ENCODE data around the gene PRKAG2. TPM values are rescaled to one million over a fixed set of nuclear protein-coding genes. Genes with fewer than 3 reads are reported as not detected.

PRKAG2 gene
- total RNA-seq, result 15.6 and 19.6 TPM in 2 replicates

GRCh38 chr7:151876899-151877777 lies at the start of gene PRKAG2:
Gene PRKAG2, minus strand, starts transcription at chr7:151877115. Its CDS starts 495 bp downstream, at chr7:151876620.

GRCh38 chr7:151519765-151520418 lies 357.0 kb downstream of the PRKAG2 start, which contains the start of gene RHEB:
Gene RHEB, minus strand, starts transcription at chr7:151519895. Its CDS starts 384 bp downstream, at chr7:151519511.

Other genes with a start within 250 kb of the PRKAG2 start
- gene GALNTL5, start 79.3 kb upstream of the PRKAG2 start, total RNA-seq, result not detected in 2 replicates
- 36.1 and 43.2 TPM in 2 replicates for gene GALNT11, start 148.6 kb upstream of the PRKAG2 start, total RNA-seq

All from epithelial cell of umbilical artery (primary cell).